GM06990 (cell line): ENCODE data around the gene CXCR4.
A peak's percentile ranks its signal among the peaks of the same experiment; 100 is the strongest.

Experiments used
- DNase-seq: peaks from one replicate; pipeline ENCODE4 v3.0.0-alpha.2; 2011; ENCODE audit not compliant: insufficient read length; ENCODE audit errors: extremely low read depth
- H3K27me3 ChIP-seq: replicated peaks from 2 replicates; pipeline ENCODE4 v1.6.0; 2011; ENCODE audit warnings: low read length; ENCODE audit not compliant: control insufficient read depth, insufficient read depth
- H3K36me3 ChIP-seq: 2 replicates; pipeline ENCODE4 v1.5.1; 2011; ENCODE audit warnings: low read length; ENCODE audit not compliant: control insufficient read depth, insufficient read depth
- H3K4me3 ChIP-seq: replicated peaks from 2 replicates; pipeline ENCODE4 v1.5.1; 2011; ENCODE audit warnings: low read depth, mild to moderate bottlenecking, control low read depth, low read length
- CTCF ChIP-seq: IDR thresholded peaks from 2 replicates; pipeline ENCODE4 v1.5.1; 2011; ENCODE audit warnings: low read length, control low read depth, mild to moderate bottlenecking, inconsistent platforms; ENCODE audit not compliant: insufficient read depth, poor library complexity, severe bottlenecking

Gene CXCR4

GRCh38 chr2:136117909-136118818, at the start of gene CXCR4:
Gene CXCR4 (minus strand): TSS chr2:136118149. CDS start chr2:136118060, 89 bp downstream.
- no peaks in the 10 kb centered on the region; the same call in 1 of the 2 replicates for H3K27me3 ChIP-seq
- H3K36me3 ChIP-seq, result peaks cover 2% of the 10 kb centered on the region; the same call in 1 of the 2 replicates
- peak; percentile 23 for TF ChIP-seq CTCF
- peak within 1 kb of the TSS; percentile 64 for H3K4me3 ChIP-seq
- DNase-seq, result peak; percentile 87

DNA sequence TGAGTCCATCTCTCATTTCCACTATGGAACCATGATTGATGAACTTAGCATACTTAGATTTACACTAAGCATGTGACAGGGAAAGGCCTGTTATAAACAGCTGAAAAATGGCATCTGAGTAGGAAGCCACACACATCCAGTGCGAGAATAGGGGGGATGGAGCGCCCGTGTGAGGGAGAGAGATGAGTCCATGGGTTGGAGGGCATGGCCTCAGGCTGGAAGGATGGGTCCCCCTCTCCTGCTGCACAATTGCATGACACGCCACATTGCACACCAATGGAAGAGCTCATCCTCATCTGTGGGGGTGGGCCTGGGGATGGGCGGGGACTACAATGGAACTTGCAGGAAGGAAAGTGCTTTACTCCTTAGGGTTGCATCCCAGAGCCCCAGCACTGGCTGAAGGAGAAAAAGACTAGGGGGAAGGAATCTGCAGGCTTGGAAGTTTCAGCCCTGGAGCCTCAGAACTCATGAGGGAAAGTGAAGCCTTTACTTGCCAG, 46.4 kb upstream of the CXCR4 start:
- no peak for TF ChIP-seq CTCF
- no peak overlapping the region for H3K4me3 ChIP-seq
- H3K27me3 ChIP-seq, result no peaks in the 10 kb centered on the region; the same call in 1 of the 2 replicates
- no peak for DNase-seq
- H3K36me3 ChIP-seq, result no peaks in the 10 kb centered on the region

- TF ChIP-seq CTCF, result no peak
- no peaks in the 10 kb centered on the region; the same call in 1 of the 2 replicates for H3K27me3 ChIP-seq
- no peaks in the 10 kb centered on the region for H3K36me3 ChIP-seq
- H3K4me3 ChIP-seq, result no peak overlapping the region
- DNase-seq, result no peak
These were observed 44.5 kb upstream of the CXCR4 start for GRCh38 chr2:136162438-136162837.

- H3K36me3 ChIP-seq, result no peaks in the 10 kb centered on the region
- TF ChIP-seq CTCF, result no peak
- H3K27me3 ChIP-seq, result no peaks in the 10 kb centered on the region
- no peak for DNase-seq
- no peak overlapping the region for H3K4me3 ChIP-seq
These were observed 38.5 kb upstream of the CXCR4 start for GRCh38 chr2:136156411-136156810.

DNA sequence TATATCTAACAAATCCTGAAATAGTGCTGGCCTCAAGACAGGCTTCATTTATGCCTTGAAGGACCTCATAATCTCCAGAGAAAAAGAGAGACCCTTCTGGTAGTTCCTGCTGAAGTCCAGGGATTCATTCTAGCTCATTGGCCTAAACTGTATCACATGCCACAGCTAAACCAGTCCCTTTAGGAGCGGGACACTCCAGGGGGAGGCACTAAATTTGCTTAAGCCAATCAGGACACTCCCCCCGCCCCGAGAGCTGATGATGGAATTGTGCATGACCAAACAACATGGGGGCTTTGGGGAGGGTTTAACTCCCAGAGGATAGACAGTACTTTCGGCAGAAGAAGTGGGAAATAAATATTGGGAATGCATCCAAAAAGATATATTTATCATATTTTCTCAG, 36.4 kb upstream of the CXCR4 start:
- no peak for TF ChIP-seq CTCF
- Histone ChIP-seq H3K27me3 (no peaks in the 10 kb centered on the region), H3K4me3 (no peak overlapping the region), H3K36me3 (no peaks in the 10 kb centered on the region)
- no peak for DNase-seq
